ENCODE data around the gene KCTD13. TPM values are rescaled to one million over a fixed set of nuclear protein-coding genes. Genes with fewer than 3 reads are reported as not detected.

The KCTD13 gene
- total and polyA plus RNA-seq, 8 donors = 14.8 to 24.2 (median 20.9) TPM

GRCh38 chr16:29878172-29878571, 47.9 kb downstream of the KCTD13 start:
- Histone ChIP-seq H3K27ac (no peak overlapping the region), H3K9me3 (no peaks in the 10 kb centered on the region), H3K4me3 (no peak overlapping the region), H3K4me1 (peaks cover 3 to 11% of the 10 kb centered on the region in 2 donors), H3K36me3 (no peaks in the 10 kb centered on the region), H3K27me3 (peaks cover 11 to 62% of the 10 kb centered on the region in 2 donors)
- no peak for TF ChIP-seq CTCF (IDR thresholded peaks at IDR 0.05)
- intact Hi-C loops (cut with DNase I) = no loop called here
- no peak for ATAC-seq
- no peak for DNase-seq

- peak; percentile 87 for ATAC-seq
- intact Hi-C loops (cut with DNase I) = no loop called here
- peaks cover 11 to 62% of the 10 kb centered on the region in 2 donors for H3K27me3 ChIP-seq
- H3K4me1 ChIP-seq = peaks cover 3 to 11% of the 10 kb centered on the region in 2 donors
- peak in 1 of 4 donors; percentile 71 for DNase-seq
- H3K27ac ChIP-seq = no peak overlapping the region
- peak overlapping the region; percentile 8 to 35 for H3K4me3 ChIP-seq
- no peaks in the 10 kb centered on the region for H3K36me3 ChIP-seq
- no peaks in the 10 kb centered on the region for H3K9me3 ChIP-seq
- TF ChIP-seq CTCF (IDR thresholded peaks at IDR 0.05) = no peak
These were observed 48.6 kb downstream of the KCTD13 start for GRCh38 chr16:29877266-29877961.

- Histone ChIP-seq H3K36me3 (no peaks in the 10 kb centered on the region), H3K27me3 (peaks cover 11 to 62% of the 10 kb centered on the region in 2 donors), H3K4me3 (peak overlapping the region; percentile 8 to 35), H3K9me3 (no peaks in the 10 kb centered on the region), H3K4me1 (peaks cover 3 to 11% of the 10 kb centered on the region in 2 donors), H3K27ac (no peak overlapping the region)
- DNase-seq (no peak), ATAC-seq (peak; percentile 68)
- intact Hi-C loops (cut with DNase I) = no loop called here
- TF ChIP-seq CTCF (IDR thresholded peaks at IDR 0.05) = no peak
These were observed 49.3 kb downstream of the KCTD13 start for GRCh38 chr16:29876594-29877249.

- Histone ChIP-seq H3K4me3 (peak overlapping the region; percentile 8 to 35), H3K9me3 (no peaks in the 10 kb centered on the region), H3K27ac (no peak overlapping the region), H3K4me1 (peaks cover 3 to 11% of the 10 kb centered on the region in 2 donors), H3K36me3 (no peaks in the 10 kb centered on the region), H3K27me3 (peaks cover 11 to 62% of the 10 kb centered on the region in 2 donors)
- intact Hi-C loops (cut with DNase I) = no loop called here
- DNase-seq (no peak), ATAC-seq (peak; percentile 20)
- TF ChIP-seq CTCF (IDR thresholded peaks at IDR 0.05) = no peak
These were observed 49.8 kb downstream of the KCTD13 start for GRCh38 chr16:29876217-29876593.

GRCh38 chr16:29875206-29875605, 50.8 kb downstream of the KCTD13 start:
- peaks cover 11 to 54% of the 10 kb centered on the region in 2 donors for H3K27me3 ChIP-seq
- intact Hi-C loops (cut with DNase I) = no loop called here
- H3K27ac ChIP-seq = no peak overlapping the region
- H3K9me3 ChIP-seq = no peaks in the 10 kb centered on the region
- no peak for DNase-seq
- peaks cover 3 to 11% of the 10 kb centered on the region in 2 donors for H3K4me1 ChIP-seq
- ATAC-seq = no peak
- no peak for TF ChIP-seq CTCF (IDR thresholded peaks at IDR 0.05)
- H3K4me3 ChIP-seq = no peak overlapping the region
- H3K36me3 ChIP-seq = no peaks in the 10 kb centered on the region

Measured in left lung (tissue), 10 donors.